Cardiac muscle cell (in vitro differentiated cells and primary cell): ENCODE results near the gene LRRC41. TPM values are rescaled to one million over a fixed set of nuclear protein-coding genes. Genes with fewer than 3 reads are reported as not detected.

Experiments
- DNase-seq, 2 donors: peaks; one replicate each; pipeline versions ENCODE4 v3.0.0 to v3.0.0-alpha.2; 2010 to 2017; ENCODE audit warnings: low read depth in 1 of 2, low spot score in 1 of 2
- H3K27ac ChIP-seq: fragments of 200-600 bp; sonication (generic); 2 replicates; pipeline ENCODE4 v1.5.1; 2016
- H3K27me3 ChIP-seq: fragments of 200-600 bp; sonication (generic); 2 replicates; pipeline ENCODE4 v1.6.0; 2016; ENCODE audit warnings: control low read depth
- H3K36me3 ChIP-seq: fragments of 200-600 bp; sonication (generic); 2 replicates; pipeline ENCODE4 v1.5.1; 2016; ENCODE audit warnings: control low read depth
- H3K4me1 ChIP-seq: fragments of 200-600 bp; sonication (generic); 2 replicates; pipeline ENCODE4 v1.8.1; 2017; ENCODE audit warnings: low read depth, mild to moderate bottlenecking, mixed run types
- H3K4me3 ChIP-seq: fragments of 200-600 bp; sonication (generic); 2 replicates; pipeline ENCODE4 v1.5.1; 2016; ENCODE audit warnings: mild to moderate bottlenecking
- H3K9me3 ChIP-seq: fragments of 200-600 bp; sonication (generic); 2 replicates; pipeline ENCODE4 v1.5.1; 2017; ENCODE audit warnings: low read depth, mild to moderate bottlenecking, control low read depth
- CTCF ChIP-seq: IDR thresholded peaks from 2 replicates; pipeline ENCODE4 v1.5.1; 2012; ENCODE audit warnings: low read depth, mild to moderate bottlenecking, low read length
- polyA plus RNA-seq: library from polyadenylated mRNA; unstranded; fragments of >200 nt; fragmentation: Nextera tagmentation; extraction: Ambion mirVana; gene quantifications from 2 replicates; pipeline ENCODE4 v1.2.1, GENCODE V29; 2016
- total RNA-seq: library from RNA; depleted of rRNA; stranded (reverse); fragments of >200 nt; gene quantifications from 2 replicates; pipeline ENCODE4 v1.2.3, GENCODE V29; 2016

LRRC41 gene
- total RNA-seq = 118 and 151 TPM in 2 replicates
- 130 and 169 TPM in 2 replicates for polyA plus RNA-seq

GRCh38 chr1:46303038-46303871 is at the start of gene LRRC41, which contains the start of gene UQCRH:
TSS of gene LRRC41 (minus strand) at chr1:46303616. CDS start at chr1:46303322, 294 bp downstream.
TSS of gene UQCRH (plus strand) at chr1:46303698. CDS start at chr1:46303767, 69 bp downstream.
- Histone ChIP-seq H3K4me3 (peak within 1 kb of the TSS; percentile 62), H3K9me3 (no peaks in the 10 kb centered on the region), H3K27me3 (no peaks in the 10 kb centered on the region), H3K27ac (peak within 1 kb of the TSS; percentile 99), H3K4me1 (peaks cover 34% of the 10 kb centered on the region), H3K36me3 (peaks cover 3% of the 10 kb centered on the region)
- peak; percentile 96 to 98 for DNase-seq
- no peak for TF ChIP-seq CTCF

GRCh38 chr1:46352363-46352762 is 48.9 kb upstream of the LRRC41 start:
- no peak for TF ChIP-seq CTCF
- DNase-seq = no peak
- peaks cover 42% of the 10 kb centered on the region for H3K36me3 ChIP-seq

GRCh38 chr1:46345281-46345680 is 41.9 kb upstream of the LRRC41 start:
- peaks cover 20% of the 10 kb centered on the region for H3K36me3 ChIP-seq
- no peaks in the 10 kb centered on the region for H3K27me3 ChIP-seq
- no peaks in the 10 kb centered on the region for H3K9me3 ChIP-seq
- no peak overlapping the region for H3K4me3 ChIP-seq
- no peaks in the 10 kb centered on the region for H3K4me1 ChIP-seq
- no peak for DNase-seq
- no peak for TF ChIP-seq CTCF
- H3K27ac ChIP-seq = no peak overlapping the region

More at GRCh38 chr1:46352363-46352762, 48.9 kb upstream of the LRRC41 start:
- no peaks in the 10 kb centered on the region for H3K27me3 ChIP-seq
- H3K27ac ChIP-seq = no peak overlapping the region
- H3K9me3 ChIP-seq = no peaks in the 10 kb centered on the region
- H3K4me3 ChIP-seq = no peak overlapping the region
- H3K4me1 ChIP-seq = no peaks in the 10 kb centered on the region

- Histone ChIP-seq H3K27me3 (no peaks in the 10 kb centered on the region), H3K4me3 (no peak overlapping the region), H3K27ac (no peak overlapping the region), H3K4me1 (peaks cover 3% of the 10 kb centered on the region), H3K9me3 (no peaks in the 10 kb centered on the region), H3K36me3 (peaks cover 13% of the 10 kb centered on the region)
- no peak for DNase-seq
- TF ChIP-seq CTCF = no peak
Observed at GRCh38 chr1:46344481-46344880, 41.1 kb upstream of the LRRC41 start.

- Histone ChIP-seq H3K9me3 (no peaks in the 10 kb centered on the region), H3K4me1 (peaks cover 5% of the 10 kb centered on the region), H3K27me3 (no peaks in the 10 kb centered on the region), H3K4me3 (no peak overlapping the region), H3K27ac (peak overlapping the region; percentile 21), H3K36me3 (peaks cover 13% of the 10 kb centered on the region)
- no peak for TF ChIP-seq CTCF
- no peak for DNase-seq
Observed at GRCh38 chr1:46343705-46344104, 40.3 kb upstream of the LRRC41 start.
